HEK293 (cell line): Measurements from ENCODE around the gene HDAC7.

Experiments used
- GLIS1 ChIP-seq: fragments of 450-650 bp; formaldehyde crosslinking; IDR thresholded peaks from 2 replicates; pipeline ENCODE4 v1.5.1; 2016; ENCODE audit warnings: missing biosample characterization, missing genetic modification characterization
- GLIS2 ChIP-seq: fragments of 450-650 bp; formaldehyde crosslinking; IDR thresholded peaks from 2 replicates; pipeline ENCODE4 v1.5.1; 2016; ENCODE audit warnings: missing biosample characterization, missing genetic modification characterization
- HOXA7 ChIP-seq: sonication (generic); formaldehyde crosslinking; IDR thresholded peaks from 2 replicates; pipeline ENCODE4 v1.8.1; 2022; ENCODE audit warnings: missing genetic modification reagents, borderline replicate concordance
- HOXC10 ChIP-seq: sonication (generic); formaldehyde crosslinking; IDR thresholded peaks from 2 replicates; pipeline ENCODE4 v1.8.1; 2023; ENCODE audit warnings: mild to moderate bottlenecking, missing genetic modification reagents
- MEIS1 ChIP-seq: sonication (generic); formaldehyde crosslinking; IDR thresholded peaks from 2 replicates; pipeline ENCODE4 v1.8.1; 2022; ENCODE audit warnings: missing genetic modification reagents, mild to moderate bottlenecking, borderline replicate concordance
- OSR2 ChIP-seq: fragments of 450-650 bp; formaldehyde crosslinking; IDR thresholded peaks from 2 replicates; pipeline ENCODE4 v1.5.1; 2016; ENCODE audit warnings: missing biosample characterization, missing genetic modification characterization
- SP7 ChIP-seq: fragments of 450-650 bp; formaldehyde crosslinking; IDR thresholded peaks from 2 replicates; pipeline ENCODE4 v1.5.1; 2016; ENCODE audit warnings: missing biosample characterization, missing genetic modification characterization
- ZBTB1 ChIP-seq: fragments of 450-650 bp; formaldehyde crosslinking; IDR thresholded peaks from 2 replicates; pipeline ENCODE4 v1.5.1; 2016; ENCODE audit warnings: missing biosample characterization, missing genetic modification characterization
- ZBTB7A ChIP-seq: fragments of 450-650 bp; formaldehyde crosslinking; IDR thresholded peaks from 2 replicates; pipeline ENCODE4 v1.5.1; 2016; ENCODE audit warnings: low read depth, missing biosample characterization, missing genetic modification characterization
- ZNF146 ChIP-seq: fragments of 450-650 bp; formaldehyde crosslinking; IDR thresholded peaks from 2 replicates; pipeline ENCODE4 v1.5.1; 2016; ENCODE audit warnings: missing biosample characterization, missing genetic modification characterization
- ZNF157 ChIP-seq: fragments of 450-650 bp; formaldehyde crosslinking; IDR thresholded peaks from 2 replicates; pipeline ENCODE4 v1.5.1; 2016; ENCODE audit warnings: missing biosample characterization, missing genetic modification characterization
- ZNF202 ChIP-seq: fragments of 450-650 bp; formaldehyde crosslinking; IDR thresholded peaks from 2 replicates; pipeline ENCODE4 v1.5.1; 2016; ENCODE audit warnings: missing biosample characterization, missing genetic modification characterization, borderline replicate concordance
- ZNF239 ChIP-seq: fragments of 450-650 bp; formaldehyde crosslinking; IDR thresholded peaks from 2 replicates; pipeline ENCODE4 v1.5.1; 2016; ENCODE audit warnings: missing biosample characterization, missing genetic modification characterization
- ZNF24 ChIP-seq: fragments of 450-650 bp; formaldehyde crosslinking; IDR thresholded peaks from 2 replicates; pipeline ENCODE4 v1.5.1; 2016; ENCODE audit warnings: missing biosample characterization, missing genetic modification characterization
- ZNF292 ChIP-seq: fragments of 450-650 bp; formaldehyde crosslinking; IDR thresholded peaks from 2 replicates; pipeline ENCODE4 v1.5.1; 2016; ENCODE audit warnings: low read depth, missing biosample characterization, missing genetic modification characterization, borderline replicate concordance
- ZNF324 ChIP-seq: fragments of 450-650 bp; formaldehyde crosslinking; IDR thresholded peaks from 2 replicates; pipeline ENCODE4 v1.5.1; 2016; ENCODE audit warnings: missing biosample characterization, missing genetic modification characterization
- ZNF530 ChIP-seq: fragments of 450-650 bp; formaldehyde crosslinking; IDR thresholded peaks from 2 replicates; pipeline ENCODE4 v1.5.1; 2016; ENCODE audit warnings: low read depth, missing biosample characterization, missing genetic modification characterization
- ZNF768 ChIP-seq: fragments of 450-650 bp; formaldehyde crosslinking; IDR thresholded peaks from 2 replicates; pipeline ENCODE4 v1.5.1; 2018; ENCODE audit warnings: missing biosample characterization, mild to moderate bottlenecking, missing genetic modification characterization
- ZNF837 ChIP-seq: fragments of 450-650 bp; formaldehyde crosslinking; IDR thresholded peaks from 2 replicates; pipeline ENCODE4 v1.5.1; 2016; ENCODE audit warnings: missing biosample characterization, missing genetic modification characterization
- TF ChIP-seq, protein P1 (sequence below): fragments of 450-650 bp; formaldehyde crosslinking; IDR thresholded peaks from 2 replicates; pipeline ENCODE4 v1.5.1; 2016; ENCODE audit warnings: missing biosample characterization, missing genetic modification characterization, low read depth
- TF ChIP-seq, protein P2 (sequence below): fragments of 450-650 bp; formaldehyde crosslinking; IDR thresholded peaks from 2 replicates; pipeline ENCODE4 v1.5.1; 2016; ENCODE audit warnings: missing biosample characterization, missing genetic modification characterization
- TF ChIP-seq, protein P3 (sequence below): fragments of 450-650 bp; formaldehyde crosslinking; IDR thresholded peaks from 2 replicates; pipeline ENCODE4 v1.5.1; 2016; ENCODE audit warnings: missing biosample characterization, missing genetic modification characterization
- TF ChIP-seq, protein P4 (sequence below): fragments of 450-650 bp; formaldehyde crosslinking; IDR thresholded peaks from 2 replicates; pipeline ENCODE4 v1.5.1; 2016; ENCODE audit warnings: missing biosample characterization, missing genetic modification characterization, low read depth
- TF ChIP-seq, protein P5 (sequence below): fragments of 450-650 bp; formaldehyde crosslinking; conservative IDR thresholded peaks from 2 replicates; pipeline ENCODE4 v1.5.1; 2016; ENCODE audit warnings: low read depth, missing biosample characterization, missing genetic modification characterization
- TF ChIP-seq, protein P6 (sequence below): fragments of 450-650 bp; formaldehyde crosslinking; IDR thresholded peaks from 2 replicates; pipeline ENCODE4 v1.5.1; 2016; ENCODE audit warnings: missing biosample characterization, missing genetic modification characterization
- TF ChIP-seq, protein P7 (sequence below): fragments of 450-650 bp; formaldehyde crosslinking; IDR thresholded peaks from 2 replicates; pipeline ENCODE4 v1.5.1; 2016; ENCODE audit warnings: missing biosample characterization, missing genetic modification characterization

Gene HDAC7

DNA sequence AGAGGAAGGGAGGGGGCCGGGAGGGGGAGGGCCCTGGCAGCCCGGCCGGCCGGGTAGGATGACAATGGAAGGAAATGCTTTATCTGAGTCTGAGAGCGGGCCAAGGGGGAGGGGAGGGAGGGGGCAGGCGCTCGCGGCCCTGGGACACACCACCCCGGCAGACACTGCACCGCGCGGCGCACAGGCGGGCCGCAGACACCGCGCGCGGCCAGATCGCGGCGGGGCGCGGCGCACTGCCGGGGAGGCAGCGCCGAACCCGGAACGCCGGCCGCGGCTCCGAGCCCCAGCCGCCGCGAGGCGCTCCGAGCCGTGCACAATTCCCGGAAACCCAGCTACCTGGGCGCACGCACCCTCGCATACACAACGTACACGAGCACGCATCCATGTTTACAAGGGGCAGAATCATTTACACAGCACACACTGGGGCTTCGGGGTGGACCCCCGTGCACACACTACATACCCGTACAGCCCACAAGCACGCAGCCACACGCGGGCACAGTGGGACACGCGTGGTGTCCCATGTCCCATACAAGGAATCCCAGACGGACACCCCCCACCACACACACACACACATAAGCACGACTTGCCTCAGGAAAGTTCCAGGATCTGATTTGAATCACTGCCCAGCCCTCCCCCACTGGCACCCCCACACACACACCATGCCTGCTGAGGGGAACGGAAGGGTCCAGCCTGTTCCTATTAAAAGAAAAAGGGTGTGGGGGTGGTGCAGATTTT lies at the start of gene HDAC7 (continued):
- TF ChIP-seq ZNF324 (tag by site-specific recombination) (0 out of 2 replicates have a peak, but pooled peaks have one; percentile 24), ZNF239 (tag by site-specific recombination) (no peak), ZNF768 (tag by site-specific recombination) (no peak), HOXC10 (CRISPR knock-in tag) (no peak), OSR2 (tag by site-specific recombination) (no peak), ZNF24 (no peak), ZNF530 (no peak), ZBTB1 (no peak), ZNF837 (tag by site-specific recombination) (no peak), ZNF202 (tag by site-specific recombination) (no peak), ZNF146 (no peak), ZBTB7A (tag by site-specific recombination) (no peak), GLIS1 (no peak), SP7 (tag by site-specific recombination) (no peak), MEIS1 (CRISPR knock-in tag) (no peak), ZNF292 (tag by site-specific recombination) (no peak), HOXA7 (no peak), ZNF157 (tag by site-specific recombination) (no peak), GLIS2 (tag by site-specific recombination) (peak; percentile 91)
- TF ChIP-seq, protein P1, sequence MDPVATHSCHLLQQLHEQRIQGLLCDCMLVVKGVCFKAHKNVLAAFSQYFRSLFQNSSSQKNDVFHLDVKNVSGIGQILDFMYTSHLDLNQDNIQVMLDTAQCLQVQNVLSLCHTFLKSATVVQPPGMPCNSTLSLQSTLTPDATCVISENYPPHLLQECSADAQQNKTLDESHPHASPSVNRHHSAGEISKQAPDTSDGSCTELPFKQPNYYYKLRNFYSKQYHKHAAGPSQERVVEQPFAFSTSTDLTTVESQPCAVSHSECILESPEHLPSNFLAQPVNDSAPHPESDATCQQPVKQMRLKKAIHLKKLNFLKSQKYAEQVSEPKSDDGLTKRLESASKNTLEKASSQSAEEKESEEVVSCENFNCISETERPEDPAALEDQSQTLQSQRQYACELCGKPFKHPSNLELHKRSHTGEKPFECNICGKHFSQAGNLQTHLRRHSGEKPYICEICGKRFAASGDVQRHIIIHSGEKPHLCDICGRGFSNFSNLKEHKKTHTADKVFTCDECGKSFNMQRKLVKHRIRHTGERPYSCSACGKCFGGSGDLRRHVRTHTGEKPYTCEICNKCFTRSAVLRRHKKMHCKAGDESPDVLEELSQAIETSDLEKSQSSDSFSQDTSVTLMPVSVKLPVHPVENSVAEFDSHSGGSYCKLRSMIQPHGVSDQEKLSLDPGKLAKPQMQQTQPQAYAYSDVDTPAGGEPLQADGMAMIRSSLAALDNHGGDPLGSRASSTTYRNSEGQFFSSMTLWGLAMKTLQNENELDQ = no peak
- TF ChIP-seq, protein P2, sequence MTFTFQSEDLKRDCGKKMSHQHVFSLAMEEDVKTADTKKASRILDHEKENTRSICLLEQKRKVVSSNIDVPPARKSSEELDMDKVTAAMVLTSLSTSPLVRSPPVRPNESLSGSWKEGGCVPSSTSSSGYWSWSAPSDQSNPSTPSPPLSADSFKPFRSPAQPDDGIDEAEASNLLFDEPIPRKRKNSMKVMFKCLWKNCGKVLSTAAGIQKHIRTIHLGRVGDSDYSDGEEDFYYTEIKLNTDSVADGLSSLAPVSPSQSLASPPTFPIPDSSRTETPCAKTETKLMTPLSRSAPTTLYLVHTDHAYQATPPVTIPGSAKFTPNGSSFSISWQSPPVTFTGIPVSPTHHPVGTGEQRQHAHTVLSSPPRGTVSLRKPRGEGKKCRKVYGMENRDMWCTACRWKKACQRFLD (tag by site-specific recombination) = no peak
- TF ChIP-seq, protein P3, sequence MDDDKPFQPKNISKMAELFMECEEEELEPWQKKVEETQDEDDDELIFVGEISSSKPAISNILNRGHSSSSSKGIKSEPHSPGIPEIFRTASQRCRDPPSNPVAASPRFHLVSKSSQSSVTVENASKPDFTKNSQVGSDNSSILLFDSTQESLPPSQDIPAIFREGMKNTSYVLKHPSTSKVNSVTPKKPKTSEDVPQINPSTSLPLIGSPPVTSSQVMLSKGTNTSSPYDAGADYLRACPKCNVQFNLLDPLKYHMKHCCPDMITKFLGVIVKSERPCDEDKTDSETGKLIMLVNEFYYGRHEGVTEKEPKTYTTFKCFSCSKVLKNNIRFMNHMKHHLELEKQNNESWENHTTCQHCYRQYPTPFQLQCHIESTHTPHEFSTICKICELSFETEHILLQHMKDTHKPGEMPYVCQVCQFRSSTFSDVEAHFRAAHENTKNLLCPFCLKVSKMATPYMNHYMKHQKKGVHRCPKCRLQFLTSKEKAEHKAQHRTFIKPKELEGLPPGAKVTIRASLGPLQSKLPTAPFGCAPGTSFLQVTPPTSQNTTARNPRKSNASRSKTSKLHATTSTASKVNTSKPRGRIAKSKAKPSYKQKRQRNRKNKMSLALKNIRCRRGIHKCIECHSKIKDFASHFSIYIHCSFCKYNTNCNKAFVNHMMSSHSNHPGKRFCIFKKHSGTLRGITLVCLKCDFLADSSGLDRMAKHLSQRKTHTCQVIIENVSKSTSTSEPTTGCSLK (tag by site-specific recombination) = no peak
- TF ChIP-seq, protein P4, sequence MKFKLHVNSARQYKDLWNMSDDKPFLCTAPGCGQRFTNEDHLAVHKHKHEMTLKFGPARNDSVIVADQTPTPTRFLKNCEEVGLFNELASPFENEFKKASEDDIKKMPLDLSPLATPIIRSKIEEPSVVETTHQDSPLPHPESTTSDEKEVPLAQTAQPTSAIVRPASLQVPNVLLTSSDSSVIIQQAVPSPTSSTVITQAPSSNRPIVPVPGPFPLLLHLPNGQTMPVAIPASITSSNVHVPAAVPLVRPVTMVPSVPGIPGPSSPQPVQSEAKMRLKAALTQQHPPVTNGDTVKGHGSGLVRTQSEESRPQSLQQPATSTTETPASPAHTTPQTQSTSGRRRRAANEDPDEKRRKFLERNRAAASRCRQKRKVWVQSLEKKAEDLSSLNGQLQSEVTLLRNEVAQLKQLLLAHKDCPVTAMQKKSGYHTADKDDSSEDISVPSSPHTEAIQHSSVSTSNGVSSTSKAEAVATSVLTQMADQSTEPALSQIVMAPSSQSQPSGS = no peak
- TF ChIP-seq, protein P5, sequence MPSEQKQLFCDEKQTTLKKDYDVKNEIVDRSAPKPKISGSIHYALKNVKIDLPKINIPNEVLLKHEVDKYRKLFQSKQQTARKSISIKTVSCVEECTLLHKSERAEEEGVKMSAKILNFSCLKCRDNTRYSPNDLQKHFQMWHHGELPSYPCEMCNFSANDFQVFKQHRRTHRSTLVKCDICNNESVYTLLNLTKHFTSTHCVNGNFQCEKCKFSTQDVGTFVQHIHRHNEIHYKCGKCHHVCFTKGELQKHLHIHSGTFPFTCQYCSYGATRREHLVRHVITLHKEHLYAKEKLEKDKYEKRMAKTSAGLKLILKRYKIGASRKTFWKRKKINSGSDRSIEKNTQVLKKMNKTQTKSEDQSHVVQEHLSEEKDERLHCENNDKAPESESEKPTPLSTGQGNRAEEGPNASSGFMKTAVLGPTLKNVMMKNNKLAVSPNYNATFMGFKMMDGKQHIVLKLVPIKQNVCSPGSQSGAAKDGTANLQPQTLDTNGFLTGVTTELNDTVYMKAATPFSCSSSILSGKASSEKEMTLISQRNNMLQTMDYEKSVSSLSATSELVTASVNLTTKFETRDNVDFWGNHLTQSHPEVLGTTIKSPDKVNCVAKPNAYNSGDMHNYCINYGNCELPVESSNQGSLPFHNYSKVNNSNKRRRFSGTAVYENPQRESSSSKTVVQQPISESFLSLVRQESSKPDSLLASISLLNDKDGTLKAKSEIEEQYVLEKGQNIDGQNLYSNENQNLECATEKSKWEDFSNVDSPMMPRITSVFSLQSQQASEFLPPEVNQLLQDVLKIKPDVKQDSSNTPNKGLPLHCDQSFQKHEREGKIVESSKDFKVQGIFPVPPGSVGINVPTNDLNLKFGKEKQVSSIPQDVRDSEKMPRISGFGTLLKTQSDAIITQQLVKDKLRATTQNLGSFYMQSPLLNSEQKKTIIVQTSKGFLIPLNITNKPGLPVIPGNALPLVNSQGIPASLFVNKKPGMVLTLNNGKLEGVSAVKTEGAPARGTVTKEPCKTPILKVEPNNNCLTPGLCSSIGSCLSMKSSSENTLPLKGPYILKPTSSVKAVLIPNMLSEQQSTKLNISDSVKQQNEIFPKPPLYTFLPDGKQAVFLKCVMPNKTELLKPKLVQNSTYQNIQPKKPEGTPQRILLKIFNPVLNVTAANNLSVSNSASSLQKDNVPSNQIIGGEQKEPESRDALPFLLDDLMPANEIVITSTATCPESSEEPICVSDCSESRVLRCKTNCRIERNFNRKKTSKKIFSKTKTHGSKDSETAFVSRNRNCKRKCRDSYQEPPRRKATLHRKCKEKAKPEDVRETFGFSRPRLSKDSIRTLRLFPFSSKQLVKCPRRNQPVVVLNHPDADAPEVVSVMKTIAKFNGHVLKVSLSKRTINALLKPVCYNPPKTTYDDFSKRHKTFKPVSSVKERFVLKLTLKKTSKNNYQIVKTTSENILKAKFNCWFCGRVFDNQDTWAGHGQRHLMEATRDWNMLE (tag by site-specific recombination) = no peak
- TF ChIP-seq, protein P6, sequence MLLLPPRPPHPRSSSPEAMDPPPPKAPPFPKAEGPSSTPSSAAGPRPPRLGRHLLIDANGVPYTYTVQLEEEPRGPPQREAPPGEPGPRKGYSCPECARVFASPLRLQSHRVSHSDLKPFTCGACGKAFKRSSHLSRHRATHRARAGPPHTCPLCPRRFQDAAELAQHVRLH = 0 out of 2 replicates have a peak, but pooled peaks have one; percentile 21
- TF ChIP-seq, protein P7, sequence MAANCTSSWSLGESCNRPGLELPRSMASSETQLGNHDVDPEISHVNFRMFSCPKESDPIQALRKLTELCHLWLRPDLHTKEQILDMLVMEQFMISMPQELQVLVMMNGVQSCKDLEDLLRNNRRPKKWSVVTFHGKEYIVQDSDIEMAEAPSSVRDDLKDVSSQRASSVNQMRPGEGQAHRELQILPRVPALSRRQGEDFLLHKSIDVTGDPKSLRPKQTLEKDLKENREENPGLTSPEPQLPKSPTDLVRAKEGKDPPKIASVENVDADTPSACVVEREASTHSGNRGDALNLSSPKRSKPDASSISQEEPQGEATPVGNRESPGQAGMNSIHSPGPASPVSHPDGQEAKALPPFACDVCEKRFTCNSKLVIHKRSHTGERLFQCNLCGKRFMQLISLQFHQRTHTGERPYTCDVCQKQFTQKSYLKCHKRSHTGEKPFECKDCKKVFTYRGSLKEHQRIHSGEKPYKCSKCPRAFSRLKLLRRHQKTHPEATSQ = no peak
